ENCODE data around the gene ZNF425. TPM values are rescaled to one million over a fixed set of nuclear protein-coding genes. Genes with fewer than 3 reads are reported as not detected.

The ZNF425 gene
- total RNA-seq, 4 donors from 2014 or later = 0.77 to 8.8 (median 4.8) TPM; not detected in 1

GRCh38 chr7:149126662-149127266 lies 640 bp upstream of the ZNF425 start:
- Histone ChIP-seq H3K9me3 (no peaks in the 10 kb centered on the region), H3K27ac (peak overlapping the region; percentile 95), H3K36me3 (no peaks in the 10 kb centered on the region), H3K27me3 (no peaks in the 10 kb centered on the region), H3K4me3 (peak overlapping the region; percentile 87 to 93), H3K4me1 (no peaks in the 10 kb centered on the region)
- TF ChIP-seq, protein P1, sequence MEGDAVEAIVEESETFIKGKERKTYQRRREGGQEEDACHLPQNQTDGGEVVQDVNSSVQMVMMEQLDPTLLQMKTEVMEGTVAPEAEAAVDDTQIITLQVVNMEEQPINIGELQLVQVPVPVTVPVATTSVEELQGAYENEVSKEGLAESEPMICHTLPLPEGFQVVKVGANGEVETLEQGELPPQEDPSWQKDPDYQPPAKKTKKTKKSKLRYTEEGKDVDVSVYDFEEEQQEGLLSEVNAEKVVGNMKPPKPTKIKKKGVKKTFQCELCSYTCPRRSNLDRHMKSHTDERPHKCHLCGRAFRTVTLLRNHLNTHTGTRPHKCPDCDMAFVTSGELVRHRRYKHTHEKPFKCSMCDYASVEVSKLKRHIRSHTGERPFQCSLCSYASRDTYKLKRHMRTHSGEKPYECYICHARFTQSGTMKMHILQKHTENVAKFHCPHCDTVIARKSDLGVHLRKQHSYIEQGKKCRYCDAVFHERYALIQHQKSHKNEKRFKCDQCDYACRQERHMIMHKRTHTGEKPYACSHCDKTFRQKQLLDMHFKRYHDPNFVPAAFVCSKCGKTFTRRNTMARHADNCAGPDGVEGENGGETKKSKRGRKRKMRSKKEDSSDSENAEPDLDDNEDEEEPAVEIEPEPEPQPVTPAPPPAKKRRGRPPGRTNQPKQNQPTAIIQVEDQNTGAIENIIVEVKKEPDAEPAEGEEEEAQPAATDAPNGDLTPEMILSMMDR (IDR thresholded peaks at IDR 0.05) = no peak
- TF ChIP-seq POLR2A (IDR thresholded peaks at IDR 0.05) = no peak
- intact Hi-C loops (cut with DNase I; ENCODE audit: low total_unique reads) = no loop called here
- DNase-seq = peak in 1 of 2 donors; percentile 52

GRCh38 chr7:149125189-149125862 lies 798 bp downstream of the ZNF425 start:
- H3K9me3 ChIP-seq = no peaks in the 10 kb centered on the region
- peak overlapping the region; percentile 87 to 93 for H3K4me3 ChIP-seq
- TF ChIP-seq, protein P1 (IDR thresholded peaks at IDR 0.05) = no peak
- no peak for TF ChIP-seq POLR2A (IDR thresholded peaks at IDR 0.05)
- intact Hi-C loops (cut with DNase I; ENCODE audit: low total_unique reads) = no loop called here
- no peak for DNase-seq
- no peaks in the 10 kb centered on the region for H3K27me3 ChIP-seq
- H3K36me3 ChIP-seq = no peaks in the 10 kb centered on the region
- peak overlapping the region; percentile 95 for H3K27ac ChIP-seq
- H3K4me1 ChIP-seq = no peaks in the 10 kb centered on the region

DNA sequence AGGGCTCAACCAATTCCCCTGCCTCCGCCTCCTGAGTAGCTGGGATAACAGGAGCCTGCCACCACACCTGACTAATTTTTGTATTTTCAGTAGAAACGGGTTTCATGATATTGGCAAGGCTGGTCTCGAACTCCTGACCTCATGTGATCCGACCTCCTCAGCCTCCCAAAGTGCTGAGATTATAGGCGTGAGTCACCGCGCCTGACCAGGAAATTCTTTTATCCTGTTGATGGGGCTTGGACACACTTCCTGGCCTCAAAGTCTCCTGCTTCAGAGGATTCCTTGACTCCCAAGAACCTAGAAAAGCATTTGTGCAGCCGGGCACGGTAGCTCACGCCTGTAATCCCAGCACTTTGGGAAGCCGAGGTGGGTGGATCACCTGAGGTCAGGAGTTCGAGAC lies 16.2 kb downstream of the ZNF425 start:
- H3K27me3 ChIP-seq = no peaks in the 10 kb centered on the region
- no peak for DNase-seq
- intact Hi-C loops (cut with DNase I; ENCODE audit: low total_unique reads) = no loop called here

GRCh38 chr7:149104749-149105148 lies 21.4 kb downstream of the ZNF425 start:
- no peaks in the 10 kb centered on the region for H3K36me3 ChIP-seq
- no peak overlapping the region for H3K27ac ChIP-seq
- H3K9me3 ChIP-seq = no peaks in the 10 kb centered on the region
- no peak for DNase-seq
- no peaks in the 10 kb centered on the region for H3K4me1 ChIP-seq
- intact Hi-C loops (cut with DNase I; ENCODE audit: low total_unique reads) = no loop called here
- TF ChIP-seq, protein P1 (IDR thresholded peaks at IDR 0.05) = no peak
- TF ChIP-seq POLR2A (IDR thresholded peaks at IDR 0.05) = no peak
- no peaks in the 10 kb centered on the region for H3K27me3 ChIP-seq
- no peak overlapping the region for H3K4me3 ChIP-seq

More for the DNA sequence above, 16.2 kb downstream of the ZNF425 start:
- Histone ChIP-seq H3K9me3 (no peaks in the 10 kb centered on the region), H3K36me3 (no peaks in the 10 kb centered on the region), H3K4me1 (no peaks in the 10 kb centered on the region), H3K27ac (no peak overlapping the region), H3K4me3 (no peak overlapping the region)
- TF ChIP-seq, protein P1 (IDR thresholded peaks at IDR 0.05) = no peak
- no peak for TF ChIP-seq POLR2A (IDR thresholded peaks at IDR 0.05)

DNA sequence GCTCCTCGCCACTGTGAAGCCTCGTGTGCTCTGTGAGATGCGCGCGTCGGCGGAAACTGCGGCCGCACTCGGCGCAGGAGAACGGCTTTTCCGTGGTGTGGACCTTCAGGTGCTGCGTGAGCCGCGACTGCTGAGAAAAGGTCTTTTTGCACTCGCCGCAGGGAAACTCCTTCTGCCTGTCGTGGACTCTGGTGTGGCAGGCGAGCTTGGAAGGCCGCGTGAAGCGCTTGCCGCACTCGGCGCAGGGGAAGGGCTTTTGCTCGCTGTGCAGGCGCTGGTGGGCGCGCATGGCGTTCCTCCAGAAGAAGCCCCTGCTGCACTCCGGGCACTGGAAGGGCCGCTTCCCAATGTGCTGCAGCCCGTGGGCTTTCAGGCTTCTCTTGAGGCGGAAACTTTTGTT lies 21.9 kb downstream of the ZNF425 start:
- Histone ChIP-seq H3K27ac (no peak overlapping the region), H3K9me3 (no peaks in the 10 kb centered on the region), H3K4me1 (no peaks in the 10 kb centered on the region), H3K36me3 (no peaks in the 10 kb centered on the region), H3K4me3 (no peak overlapping the region), H3K27me3 (no peaks in the 10 kb centered on the region)
- intact Hi-C loops (cut with DNase I; ENCODE audit: low total_unique reads) = no loop called here
- TF ChIP-seq, protein P1 (IDR thresholded peaks at IDR 0.05) = no peak
- DNase-seq = no peak

Data from uterus (tissue), 4 donors.